Tongue (tissue), 2 donors: Measurements from ENCODE around the gene CEP57L1. TPM values are rescaled to one million over a fixed set of nuclear protein-coding genes. Genes with fewer than 3 reads are reported as not detected.
"Not testable (repeated sequence)": the region's sequence is repeated elsewhere in the genome, so short reads cannot be mapped to it uniquely, and the experiment has no call there.

Experiments
- DNase-seq: peaks from one replicate; pipeline ENCODE4 v3.0.0-alpha.2; 2015
- total RNA-seq: library from RNA; depleted of rRNA; stranded (reverse); fragments of >200 nt; gene quantifications from one replicate; pipeline ENCODE4 v1.2.3, GENCODE V29; 2014

Gene CEP57L1
- total RNA-seq, 1 donor from 2014 or later, result 33.6 TPM

- peak; percentile 87 for DNase-seq
These were observed 21.8 kb upstream of the CEP57L1 start for GRCh38 chr6:109073344-109074132.

GRCh38 chr6:109074133-109074415 lies 21.2 kb upstream of the CEP57L1 start:
- DNase-seq, result no peak

- no peak for DNase-seq
These were observed 19.4 kb upstream of the CEP57L1 start for GRCh38 chr6:109075934-109076333.

GRCh38 chr6:109076377-109076776 lies 18.9 kb upstream of the CEP57L1 start:
- DNase-seq, result no peak

GRCh38 chr6:109079981-109080380 lies 15.3 kb upstream of the CEP57L1 start:
- DNase-seq, result peak; percentile 80

GRCh38 chr6:109081026-109081425 lies 14.3 kb upstream of the CEP57L1 start:
- no peak for DNase-seq

GRCh38 chr6:109081516-109082187 lies 13.7 kb upstream of the CEP57L1 start:
- no peak for DNase-seq

- no peak for DNase-seq
These were observed 13.1 kb upstream of the CEP57L1 start for GRCh38 chr6:109082188-109082577.

- no peak for DNase-seq
These were observed 11.7 kb upstream of the CEP57L1 start for GRCh38 chr6:109083657-109084056.

- DNase-seq, result not testable (repeated sequence)
These were observed 11.2 kb upstream of the CEP57L1 start for GRCh38 chr6:109084146-109084545.

- no peak for DNase-seq
These were observed 7.5 kb upstream of the CEP57L1 start for GRCh38 chr6:109087661-109088264.

- no peak for DNase-seq
These were observed 6.3 kb upstream of the CEP57L1 start for GRCh38 chr6:109088995-109089394.

- no peak for DNase-seq
These were observed 3.8 kb upstream of the CEP57L1 start for GRCh38 chr6:109091314-109092024.

GRCh38 chr6:109092074-109092473 lies 3.2 kb upstream of the CEP57L1 start:
- no peak for DNase-seq

- peak; percentile 48 for DNase-seq
These were observed 1.4 kb upstream of the CEP57L1 start for GRCh38 chr6:109093732-109094415.

- peak; percentile 97 for DNase-seq
These were observed 781 bp upstream of the CEP57L1 start, which contains the start of gene SESN1 for GRCh38 chr6:109094416-109095035. Gene SESN1 (minus strand): TSS chr6:109094846. CDS start chr6:109094073, 773 bp downstream.

- DNase-seq, result no peak
These were observed 453 bp downstream of the CEP57L1 start for GRCh38 chr6:109095835-109096084.

GRCh38 chr6:109096208-109096607 lies 901 bp downstream of the CEP57L1 start:
- DNase-seq, result no peak

GRCh38 chr6:109097661-109098060 lies 2.4 kb downstream of the CEP57L1 start:
- no peak for DNase-seq

GRCh38 chr6:109102762-109103161 lies 7.5 kb downstream of the CEP57L1 start:
- DNase-seq, result no peak

- DNase-seq, result no peak
These were observed 8.6 kb downstream of the CEP57L1 start for GRCh38 chr6:109103942-109104341.

GRCh38 chr6:109104512-109104911 lies 9.2 kb downstream of the CEP57L1 start:
- no peak for DNase-seq
